Activated naive CD4-positive, alpha-beta T cell treated with anti-CD3 and anti-CD28 coated beads, Interleukin-2, amount 50 U/mL, for 72 hours (primary cell): ENCODE measurements around the gene FANK1. TPM values are rescaled to one million over a fixed set of nuclear protein-coding genes. Genes with fewer than 3 reads are reported as not detected.
A peak's percentile ranks its signal among the peaks of the same experiment; 100 is the strongest.
"Not testable (repeated sequence)": the region's sequence is repeated elsewhere in the genome, so short reads cannot be mapped to it uniquely, and the experiment has no call there.

ENCODE experiments used
- ATAC-seq, 2 donors: fragments of 150-1000 bp; cut with Tn5 transposase; 2 replicates each; pipeline ENCODE4 v1.10.0; 2021; ENCODE audit warnings: mild to moderate bottlenecking in 2 of 2, moderate library complexity in 2 of 2
- DNase-seq, 2 donors: peaks; one replicate each; pipeline ENCODE4 v3.0.0; 2021 to 2022; ENCODE audit warnings: low spot score in 2 of 2
- H3K27ac Mint-ChIP-seq, 2 donors: one replicate each; pipeline ENCODE4 v1.8.0; 2022; ENCODE audit warnings: mild to moderate bottlenecking in 2 of 2, mixed read lengths in 2 of 2
- H3K36me3 Mint-ChIP-seq, 2 donors: one replicate each; pipeline ENCODE4 v1.8.0; 2022; ENCODE audit warnings: mixed read lengths in 2 of 2
- H3K9me3 Mint-ChIP-seq, 2 donors: one replicate each; pipeline ENCODE4 v1.8.0; 2022; ENCODE audit warnings: mixed read lengths in 2 of 2
- total RNA-seq, 2 donors: library from RNA; stranded (reverse); gene quantifications; one replicate each; pipeline ENCODE4 v1.2.3, GENCODE V29; 2022

FANK1 gene
- total RNA-seq, 2 donors from 2014 or later = 1.7 TPM; not detected in 1

DNA sequence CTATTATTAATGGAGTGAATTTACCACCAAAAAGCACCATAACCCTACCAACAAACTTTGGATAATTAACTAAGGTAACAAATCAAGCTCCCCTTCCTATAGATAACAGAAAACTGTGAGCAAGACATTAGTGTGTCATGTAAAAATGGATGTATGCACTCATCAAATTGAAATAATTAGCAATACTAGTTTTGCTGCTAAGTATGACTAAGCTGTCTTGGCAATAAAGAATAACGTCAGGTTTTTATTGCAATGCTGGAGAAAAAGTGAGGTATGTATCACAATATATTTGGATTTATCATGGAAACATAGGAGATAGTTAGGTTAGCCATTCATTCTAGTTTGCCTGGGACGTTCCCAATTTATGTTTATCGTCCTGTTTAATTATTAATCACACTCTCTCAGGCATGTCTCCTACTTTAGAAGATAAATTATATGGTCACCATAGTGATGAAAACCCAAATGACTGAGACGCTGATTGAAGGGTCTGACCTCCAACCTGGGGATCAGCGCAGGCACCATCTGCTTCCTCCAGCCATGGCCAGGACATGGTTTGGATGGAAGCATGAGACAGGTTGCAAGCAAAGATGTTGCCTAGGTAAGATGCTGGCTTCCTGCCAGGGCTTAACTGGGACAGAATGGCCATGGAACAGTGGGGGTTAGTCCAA, 125.6 kb downstream of the FANK1 start:
- no peaks in the 10 kb centered on the region for H3K36me3 Mint-ChIP-seq
- ATAC-seq (no peak), DNase-seq (no peak)
- H3K27ac Mint-ChIP-seq = no peak overlapping the region
- peaks cover 0 to 21% of the 10 kb centered on the region in 2 donors for H3K9me3 Mint-ChIP-seq

DNA sequence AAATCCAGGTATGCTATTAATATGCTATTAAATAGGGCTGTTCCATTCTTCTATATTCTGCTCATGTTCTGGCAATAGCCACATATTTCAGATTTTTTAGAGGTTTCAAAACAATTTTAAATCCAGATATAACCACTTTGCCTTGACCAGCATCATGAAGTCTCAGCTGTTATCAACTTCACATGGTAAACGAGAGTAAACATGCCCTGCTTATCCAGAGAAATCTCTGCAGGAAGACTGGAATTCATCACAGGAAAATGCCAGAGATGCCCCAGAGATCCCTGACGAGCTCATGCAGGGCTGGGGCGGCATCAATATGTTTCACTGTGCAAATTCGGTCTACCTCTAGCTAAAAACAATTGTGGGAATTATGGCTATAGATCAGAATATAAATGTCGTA, 126.5 kb downstream of the FANK1 start:
- ATAC-seq (no peak), DNase-seq (no peak)
- H3K9me3 Mint-ChIP-seq = peaks cover 0 to 21% of the 10 kb centered on the region in 2 donors
- no peaks in the 10 kb centered on the region for H3K36me3 Mint-ChIP-seq
- no peak overlapping the region for H3K27ac Mint-ChIP-seq

DNA sequence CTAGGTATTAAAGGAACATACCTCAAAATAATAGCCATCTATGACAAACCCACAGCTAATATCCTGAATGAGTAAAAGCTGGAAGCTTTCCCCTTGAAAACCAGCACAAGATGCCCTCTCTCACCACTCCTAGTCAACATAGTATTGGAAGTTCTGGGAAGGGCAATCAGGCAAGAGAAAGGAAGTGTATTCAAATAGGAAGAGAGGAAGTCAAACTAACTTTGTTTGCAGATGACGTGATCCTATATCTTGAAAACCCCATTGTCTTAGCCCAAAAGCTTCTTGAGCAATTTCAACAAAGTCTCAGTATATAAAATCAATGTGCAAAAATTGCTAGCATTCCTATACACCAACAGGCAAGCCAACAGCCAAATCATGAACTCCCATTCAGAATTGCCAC, 131.3 kb downstream of the FANK1 start:
- Mint-ChIP-seq H3K36me3 (no peaks in the 10 kb centered on the region), H3K9me3 (peaks cover 18 to 36% of the 10 kb centered on the region in 2 donors), H3K27ac (no peak overlapping the region)
- ATAC-seq (no peak), DNase-seq (no peak)

DNA sequence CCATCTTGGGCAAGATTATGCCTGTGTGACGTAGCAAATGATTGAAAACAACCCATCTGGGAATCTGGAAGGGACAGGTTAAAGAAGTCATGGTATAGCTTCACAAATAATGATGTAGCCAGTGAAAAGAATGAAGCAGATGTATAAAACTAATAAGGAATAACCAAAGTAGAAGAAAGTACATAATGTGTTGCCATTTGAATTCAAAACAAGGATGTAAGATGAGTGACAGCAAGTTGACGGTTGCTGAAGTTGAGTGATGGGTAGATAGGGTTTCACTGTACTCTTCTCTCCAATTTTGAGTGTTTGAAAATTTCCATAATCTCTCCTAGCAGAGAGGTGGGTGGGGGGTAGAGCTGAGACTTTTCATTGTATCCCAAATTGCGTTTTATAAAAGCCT, 133.6 kb downstream of the FANK1 start:
- DNase-seq = no peak
- Mint-ChIP-seq H3K36me3 (peaks cover 0 to 12% of the 10 kb centered on the region in 2 donors), H3K27ac (no peak overlapping the region), H3K9me3 (peaks cover 24 to 34% of the 10 kb centered on the region in 2 donors)
- ATAC-seq = no peak

DNA sequence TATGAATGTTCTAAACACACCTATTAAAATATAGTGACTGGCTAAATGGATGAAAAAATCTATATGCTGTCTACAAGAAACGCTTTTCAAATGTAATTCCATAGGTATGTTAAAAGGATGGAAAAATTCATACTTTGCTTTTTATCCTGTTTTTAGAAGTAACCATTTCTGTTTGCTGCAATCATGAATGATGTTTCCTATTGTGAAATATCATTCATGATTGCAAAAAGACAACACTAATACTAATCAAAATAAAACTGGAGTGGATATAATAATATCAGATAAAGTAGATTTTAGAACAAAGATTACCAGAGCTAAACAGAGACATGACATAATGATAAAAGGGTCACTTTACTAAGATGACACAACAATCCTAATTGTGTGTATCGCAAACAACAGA, 138.2 kb downstream of the FANK1 start:
- DNase-seq (no peak), ATAC-seq (no peak)
- H3K27ac Mint-ChIP-seq = no peak overlapping the region
- H3K9me3 Mint-ChIP-seq = peaks cover 4 to 10% of the 10 kb centered on the region in 2 donors
- peaks cover 0 to 12% of the 10 kb centered on the region in 2 donors for H3K36me3 Mint-ChIP-seq

DNA sequence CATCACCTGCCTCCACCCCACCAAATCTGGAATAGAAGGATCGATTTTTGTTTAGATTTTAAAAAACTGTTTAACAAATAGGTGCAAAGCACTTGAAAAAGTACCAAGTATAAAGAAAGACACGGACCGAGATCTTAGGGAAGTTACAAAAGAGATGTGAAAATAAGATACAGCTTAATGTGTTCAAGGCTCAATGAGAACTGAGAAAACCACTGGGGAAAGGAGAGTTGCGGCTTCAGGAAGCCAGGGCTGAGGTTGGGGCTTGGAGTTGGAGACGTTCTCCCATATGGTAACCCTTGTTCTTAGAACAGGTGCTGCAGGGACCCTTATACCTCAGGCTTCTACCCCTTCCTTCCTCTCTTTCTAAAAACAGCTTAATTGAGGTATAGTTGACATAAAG, 140.2 kb downstream of the FANK1 start:
- Mint-ChIP-seq H3K27ac (no peak overlapping the region), H3K9me3 (peaks cover 7 to 11% of the 10 kb centered on the region in 2 donors), H3K36me3 (peaks cover 6 to 18% of the 10 kb centered on the region in 2 donors)
- DNase-seq (no peak), ATAC-seq (no peak)

DNA sequence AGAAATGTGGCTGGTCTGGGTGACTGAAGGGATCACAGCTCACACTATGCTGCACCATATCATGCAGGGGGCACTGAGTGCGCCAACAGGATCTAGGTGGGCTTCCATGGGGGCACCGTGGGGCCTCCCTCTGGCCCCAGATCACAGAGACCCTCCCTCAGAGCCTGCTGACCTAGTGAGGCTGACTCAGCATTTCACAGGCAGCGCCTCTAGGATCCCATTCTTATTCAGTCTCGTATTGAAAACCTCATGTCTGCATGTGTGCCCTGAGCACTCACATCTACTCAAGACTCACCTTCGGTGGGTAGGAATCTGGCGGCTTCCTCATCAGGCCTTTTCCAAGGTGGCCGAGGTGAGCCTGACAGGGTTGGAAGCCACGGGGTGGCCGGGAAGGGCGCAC, 141.6 kb downstream of the FANK1 start:
- Mint-ChIP-seq H3K27ac (no peak overlapping the region), H3K36me3 (peaks cover 6 to 18% of the 10 kb centered on the region in 2 donors), H3K9me3 (peaks cover 7 to 11% of the 10 kb centered on the region in 2 donors)
- DNase-seq (no peak), ATAC-seq (no peak)

DNA sequence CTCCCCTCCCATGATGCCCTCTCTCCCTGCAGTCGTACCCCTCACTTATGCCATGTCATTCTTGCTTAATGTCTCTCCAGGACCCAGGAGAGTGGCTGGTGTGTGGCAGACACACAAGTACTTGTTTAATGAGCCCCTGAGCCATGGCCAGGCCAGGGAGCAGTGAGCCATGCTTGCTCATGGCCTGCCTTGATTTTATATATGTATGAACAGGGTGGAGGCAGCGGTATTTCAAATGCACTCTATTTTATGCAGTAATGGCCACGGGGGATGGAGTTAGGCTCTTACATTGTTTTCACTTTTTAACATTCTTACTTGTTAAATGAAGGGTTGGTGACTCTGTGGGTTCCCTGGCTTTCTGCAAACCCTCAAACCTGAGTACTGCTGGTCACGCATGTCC, 144.8 kb downstream of the FANK1 start:
- DNase-seq (no peak), ATAC-seq (no peak)
- H3K9me3 Mint-ChIP-seq = peaks cover 3 to 4% of the 10 kb centered on the region in 2 donors
- H3K27ac Mint-ChIP-seq = peak overlapping the region in 1 of 2 donors; percentile 82
- H3K36me3 Mint-ChIP-seq = peaks cover 6% of the 10 kb centered on the region in 2 donors

DNA sequence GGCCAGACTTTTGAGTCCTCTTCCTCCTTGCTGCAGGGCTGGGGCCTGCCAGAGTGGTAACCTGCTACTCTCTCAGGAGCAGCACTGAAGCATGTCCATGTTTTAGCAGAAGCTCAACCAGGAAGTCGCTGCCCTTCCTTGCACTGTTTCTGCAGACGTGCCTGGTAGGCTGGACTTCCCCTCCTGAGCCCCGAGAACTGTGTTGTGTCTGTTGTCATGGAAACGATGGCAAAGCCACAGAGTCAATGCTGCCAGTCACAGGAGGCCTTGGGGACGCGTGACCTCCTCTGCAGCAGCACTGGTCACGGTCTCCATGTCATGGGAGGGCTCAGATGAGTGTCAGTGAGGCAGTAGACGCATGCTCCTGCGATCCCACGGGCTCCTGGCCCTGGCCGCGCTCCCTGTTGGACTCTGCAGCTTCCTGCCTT, 145.5 kb downstream of the FANK1 start:
- H3K27ac Mint-ChIP-seq = peak overlapping the region; percentile 75 to 94
- ATAC-seq = peak; percentile 97 to 99

DNA sequence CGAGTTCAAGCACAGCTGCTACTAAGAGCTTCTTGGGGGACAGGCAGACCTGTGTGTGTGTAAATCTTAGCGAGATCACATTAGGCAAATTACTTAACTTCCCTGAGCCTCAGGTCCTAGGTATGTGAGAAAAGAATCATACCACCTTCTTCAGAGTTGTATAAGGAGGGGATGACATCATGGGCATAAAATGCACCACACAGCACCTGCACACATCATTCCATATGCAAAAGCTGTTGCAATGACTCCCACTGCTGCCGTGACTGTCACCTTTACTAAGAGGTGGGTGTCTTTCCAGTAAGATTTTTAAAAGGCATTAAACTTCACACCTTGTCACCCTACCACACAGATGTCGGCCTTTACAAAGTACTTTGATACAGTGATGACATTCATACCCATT, 146.0 kb downstream of the FANK1 start:
- DNase-seq (no peak), ATAC-seq (peak in 1 of 2 donors; percentile 33)
- peaks cover 6% of the 10 kb centered on the region in 2 donors for H3K36me3 Mint-ChIP-seq
- H3K9me3 Mint-ChIP-seq = peaks cover 3 to 4% of the 10 kb centered on the region in 2 donors
- H3K27ac Mint-ChIP-seq = peak overlapping the region; percentile 75 to 94

More for the DNA sequence above, 145.5 kb downstream of the FANK1 start:
- Mint-ChIP-seq H3K36me3 (peaks cover 6% of the 10 kb centered on the region in 2 donors), H3K9me3 (peaks cover 3 to 4% of the 10 kb centered on the region in 2 donors)
- peak; percentile 69 for DNase-seq

DNA sequence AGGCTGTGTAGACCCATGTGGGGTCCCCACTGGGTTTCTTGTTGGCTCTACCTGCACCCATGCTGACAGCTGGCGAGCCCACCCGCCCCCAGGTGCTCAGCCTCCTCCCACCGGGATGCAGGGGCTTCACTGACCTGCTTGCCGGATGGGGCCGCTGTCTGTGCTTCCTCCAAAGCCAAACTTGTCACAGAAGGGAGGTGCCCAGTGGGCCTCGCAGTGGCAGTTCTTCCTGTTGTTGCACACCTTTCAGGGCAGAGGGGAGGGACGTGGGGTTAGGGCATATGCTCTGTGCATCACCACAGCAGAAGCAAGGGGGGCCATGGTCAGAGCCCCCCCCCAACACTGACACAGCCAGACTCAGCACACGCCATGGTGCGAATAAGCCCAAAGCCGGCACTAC, 146.5 kb downstream of the FANK1 start:
- Mint-ChIP-seq H3K9me3 (peaks cover 3 to 4% of the 10 kb centered on the region in 2 donors), H3K27ac (no peak overlapping the region), H3K36me3 (peaks cover 6% of the 10 kb centered on the region in 2 donors)
- ATAC-seq (no peak), DNase-seq (no peak)

DNA sequence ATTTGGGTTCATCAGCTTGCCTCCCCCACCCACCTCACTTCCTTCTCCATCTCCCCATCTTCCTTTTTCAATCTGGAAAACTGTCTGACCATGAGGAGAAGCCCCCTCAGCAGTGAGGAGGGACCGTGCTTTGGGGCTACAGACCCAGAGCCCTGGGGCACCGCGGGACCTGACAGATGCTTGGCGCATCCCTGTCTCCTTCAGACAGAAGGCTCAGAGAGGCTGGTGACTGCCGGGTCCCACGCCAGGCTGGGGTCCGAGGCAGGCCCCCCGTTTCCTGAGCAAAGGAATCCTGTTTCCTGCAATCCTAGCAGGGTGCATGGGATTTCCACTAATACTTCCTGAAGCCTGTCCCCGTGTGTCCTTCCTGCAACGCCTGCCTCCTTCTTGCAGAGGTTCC, 147.0 kb downstream of the FANK1 start:
- Mint-ChIP-seq H3K36me3 (peaks cover 6% of the 10 kb centered on the region in 2 donors), H3K27ac (no peak overlapping the region), H3K9me3 (peaks cover 3 to 4% of the 10 kb centered on the region in 2 donors)
- DNase-seq (no peak), ATAC-seq (no peak)

DNA sequence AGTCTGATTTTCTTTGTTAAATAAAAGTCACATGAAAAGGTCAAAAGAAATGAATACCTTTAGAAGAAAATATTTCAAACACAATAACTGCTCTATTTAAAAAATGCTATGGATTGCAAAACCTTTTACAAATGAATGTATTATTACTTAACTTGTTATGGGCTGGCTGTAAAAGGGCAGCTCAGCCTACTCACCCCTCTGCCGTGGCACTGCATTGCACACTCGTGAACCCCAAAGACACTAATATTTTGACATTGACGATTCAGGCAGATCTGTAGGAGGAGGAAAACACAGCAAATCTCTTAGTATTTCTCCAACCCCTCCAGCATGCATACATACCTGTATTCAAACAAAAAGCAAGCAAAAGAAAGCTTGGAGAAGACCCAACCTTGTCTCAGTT, 149.5 kb downstream of the FANK1 start:
- no peak for DNase-seq
- ATAC-seq = no peak
- Mint-ChIP-seq H3K27ac (no peak overlapping the region), H3K9me3 (peaks cover 3 to 4% of the 10 kb centered on the region in 2 donors), H3K36me3 (peaks cover 4% of the 10 kb centered on the region in 2 donors)

DNA sequence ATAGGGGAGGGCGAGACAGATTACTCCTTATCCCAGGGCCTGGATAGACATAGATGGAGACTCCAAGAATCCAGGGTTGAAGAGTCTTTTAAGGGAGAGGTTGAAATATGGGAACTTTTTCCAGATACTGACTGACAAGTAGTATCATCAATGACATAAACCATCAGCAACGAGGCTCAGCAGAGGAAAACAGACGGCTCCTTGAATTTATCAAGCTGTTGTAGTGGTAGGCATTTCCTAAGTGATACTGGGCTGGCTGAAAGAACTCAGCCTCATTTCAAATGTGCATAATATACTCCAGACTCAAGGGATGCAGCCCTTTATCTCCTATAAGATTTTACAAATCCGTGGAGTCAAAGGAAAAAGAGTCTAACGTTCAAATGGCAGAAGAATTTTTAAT, 150.5 kb downstream of the FANK1 start:
- H3K27ac Mint-ChIP-seq = no peak overlapping the region
- DNase-seq (no peak), ATAC-seq (no peak)
- H3K9me3 Mint-ChIP-seq = no peaks in the 10 kb centered on the region
- H3K36me3 Mint-ChIP-seq = no peaks in the 10 kb centered on the region

DNA sequence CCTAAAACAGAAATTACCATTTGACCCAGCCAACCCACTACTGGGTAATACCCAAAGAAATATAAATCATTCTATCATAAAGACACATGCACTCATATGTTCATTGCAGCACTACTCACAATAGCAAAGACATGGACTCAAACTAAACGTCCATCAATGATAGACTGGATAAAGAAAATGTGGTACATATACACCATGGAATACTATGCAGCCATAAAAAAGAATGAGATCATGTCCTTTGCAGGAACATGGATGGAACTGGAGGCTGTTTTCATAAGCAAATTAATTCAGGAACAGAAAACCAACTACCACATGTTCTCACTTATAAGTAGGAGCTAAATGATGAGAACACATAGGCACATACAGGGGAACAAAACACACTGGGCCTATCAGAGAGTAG, 151.4 kb downstream of the FANK1 start:
- H3K27ac Mint-ChIP-seq, H3K36me3 Mint-ChIP-seq, ATAC-seq, H3K9me3 Mint-ChIP-seq, DNase-seq: not testable (repeated sequence)

DNA sequence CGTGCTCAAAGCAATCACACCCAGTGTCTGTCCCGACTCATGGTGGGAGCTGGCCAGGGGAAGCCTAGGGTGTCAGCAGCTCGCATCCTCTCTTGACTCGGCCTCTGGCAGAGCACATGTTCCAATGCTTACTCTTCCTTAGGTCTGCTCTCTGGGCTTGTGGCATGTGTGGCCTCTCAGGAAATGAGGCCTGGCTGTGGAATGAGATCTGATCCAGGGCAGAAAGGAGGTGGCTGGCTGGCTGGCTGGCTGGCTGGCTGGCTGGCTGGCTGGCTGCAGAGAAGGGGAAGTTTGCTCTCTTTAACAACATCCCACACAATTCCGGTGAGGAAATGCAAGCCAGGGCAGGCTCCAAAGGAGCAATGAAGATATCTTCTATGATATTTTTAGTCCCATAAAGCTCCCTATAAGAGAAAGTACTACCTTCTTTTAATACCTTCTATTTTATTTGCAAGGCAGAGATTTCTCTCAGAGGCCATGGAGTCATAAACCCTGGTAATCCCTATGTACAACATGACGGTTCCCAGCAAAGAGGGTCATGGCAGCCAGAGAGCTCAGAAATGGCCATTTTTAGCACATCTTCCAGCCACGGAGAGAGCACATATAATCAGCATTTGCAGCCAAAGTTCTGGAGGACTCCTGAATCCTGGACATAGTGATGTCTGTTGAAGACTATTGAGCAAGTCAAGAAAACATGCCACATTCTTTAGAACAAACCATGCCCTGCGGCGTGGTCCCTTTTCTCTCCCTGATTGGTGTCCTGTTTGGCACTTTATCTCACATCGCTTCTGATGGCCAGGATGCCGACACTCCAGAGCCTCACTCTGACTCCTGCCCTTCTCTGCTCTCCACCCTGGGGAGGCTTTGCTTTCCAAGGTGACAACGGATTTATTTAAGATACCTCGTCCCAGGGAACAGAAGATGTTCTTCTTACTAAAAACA, 153.7 kb downstream of the FANK1 start:
- DNase-seq (no peak), ATAC-seq (no peak)
- Mint-ChIP-seq H3K36me3 (no peaks in the 10 kb centered on the region), H3K27ac (no peak overlapping the region), H3K9me3 (no peaks in the 10 kb centered on the region)

DNA sequence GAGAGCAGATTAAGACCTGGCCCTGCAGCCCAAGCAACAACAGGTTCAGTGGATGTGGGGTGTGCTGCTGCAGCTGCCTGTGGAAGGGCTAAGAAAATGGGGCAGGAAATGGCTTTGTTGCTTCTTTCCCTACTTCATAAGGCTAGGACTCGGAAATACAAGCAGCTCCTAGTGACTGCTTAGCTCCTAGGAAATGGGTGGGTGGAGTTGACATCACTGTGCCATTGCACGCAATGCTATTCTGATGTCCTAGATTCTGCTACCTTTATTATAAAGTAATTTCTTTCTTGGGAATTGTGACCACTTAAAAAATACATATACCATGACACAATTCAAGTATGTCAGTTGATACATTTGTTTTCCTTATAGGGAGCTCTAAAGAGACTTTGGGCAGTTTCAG, 155.8 kb downstream of the FANK1 start:
- DNase-seq (no peak), ATAC-seq (no peak)
- Mint-ChIP-seq H3K9me3 (no peaks in the 10 kb centered on the region), H3K27ac (no peak overlapping the region), H3K36me3 (no peaks in the 10 kb centered on the region)
